ENCODE data around the gene LMBRD1.

The LMBRD1 gene

DNA sequence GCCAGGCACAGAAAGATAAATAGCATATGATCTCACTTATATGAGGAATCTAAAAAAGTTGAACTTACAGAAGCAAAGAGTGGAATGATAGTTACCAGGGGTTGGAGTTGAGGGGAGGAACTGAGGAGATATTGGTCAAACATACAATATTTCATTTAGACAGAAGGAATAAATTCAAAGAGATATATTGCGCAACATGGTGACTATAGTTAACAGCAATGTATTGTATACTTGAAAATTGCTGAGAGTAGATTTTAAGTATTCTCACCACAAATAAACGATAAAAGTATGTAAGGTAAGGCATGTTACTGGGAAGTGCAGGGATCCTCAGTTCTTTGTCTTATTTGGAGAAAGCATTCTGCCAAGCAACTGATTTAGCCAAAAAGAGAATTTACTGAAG is 171.9 kb downstream of the LMBRD1 start:
- no peak for DNase-seq

Measured in stimulated activated CD4-positive, alpha-beta T cell treated with anti-CD3 and anti-CD28 coated beads, Interleukin-12 subunit alpha, Interleukin-12 subunit beta, amount 100 ng/mL, for 4 hours (primary cell).